Epithelial cell of proximal tubule (primary cell): Measurements from ENCODE around the gene SMIM5. TPM values are rescaled to one million over a fixed set of nuclear protein-coding genes. Genes with fewer than 3 reads are reported as not detected.

Source experiments
- DNase-seq: peaks from one replicate; pipeline ENCODE4 v3.0.0-alpha.2; 2011; ENCODE audit warnings: low read depth
- H3K4me3 ChIP-seq: 2 replicates; pipeline ENCODE4 v1.5.1; 2011; ENCODE audit warnings: low read depth, mild to moderate bottlenecking, low read length
- total RNA-seq: library from RNA; depleted of rRNA; stranded (reverse); fragments of >200 nt; gene quantifications from 2 replicates; pipeline ENCODE4 v1.2.3, GENCODE V29; 2015
- TF ChIP-seq, protein P1 (sequence below): conservative IDR thresholded peaks from 2 replicates; pipeline ENCODE4 v1.5.1; 2012; ENCODE audit warnings: low read depth, mild to moderate bottlenecking, low read length

SMIM5 gene
- total RNA-seq, 1 donor from 2014 or later, result 0.63 TPM

- DNase-seq, result no peak
- no peak overlapping the region for H3K4me3 ChIP-seq
- TF ChIP-seq, protein P1, sequence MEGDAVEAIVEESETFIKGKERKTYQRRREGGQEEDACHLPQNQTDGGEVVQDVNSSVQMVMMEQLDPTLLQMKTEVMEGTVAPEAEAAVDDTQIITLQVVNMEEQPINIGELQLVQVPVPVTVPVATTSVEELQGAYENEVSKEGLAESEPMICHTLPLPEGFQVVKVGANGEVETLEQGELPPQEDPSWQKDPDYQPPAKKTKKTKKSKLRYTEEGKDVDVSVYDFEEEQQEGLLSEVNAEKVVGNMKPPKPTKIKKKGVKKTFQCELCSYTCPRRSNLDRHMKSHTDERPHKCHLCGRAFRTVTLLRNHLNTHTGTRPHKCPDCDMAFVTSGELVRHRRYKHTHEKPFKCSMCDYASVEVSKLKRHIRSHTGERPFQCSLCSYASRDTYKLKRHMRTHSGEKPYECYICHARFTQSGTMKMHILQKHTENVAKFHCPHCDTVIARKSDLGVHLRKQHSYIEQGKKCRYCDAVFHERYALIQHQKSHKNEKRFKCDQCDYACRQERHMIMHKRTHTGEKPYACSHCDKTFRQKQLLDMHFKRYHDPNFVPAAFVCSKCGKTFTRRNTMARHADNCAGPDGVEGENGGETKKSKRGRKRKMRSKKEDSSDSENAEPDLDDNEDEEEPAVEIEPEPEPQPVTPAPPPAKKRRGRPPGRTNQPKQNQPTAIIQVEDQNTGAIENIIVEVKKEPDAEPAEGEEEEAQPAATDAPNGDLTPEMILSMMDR, result no peak
Measured at GRCh38 chr17:75604034-75604695, 29.1 kb upstream of the SMIM5 start.

DNA sequence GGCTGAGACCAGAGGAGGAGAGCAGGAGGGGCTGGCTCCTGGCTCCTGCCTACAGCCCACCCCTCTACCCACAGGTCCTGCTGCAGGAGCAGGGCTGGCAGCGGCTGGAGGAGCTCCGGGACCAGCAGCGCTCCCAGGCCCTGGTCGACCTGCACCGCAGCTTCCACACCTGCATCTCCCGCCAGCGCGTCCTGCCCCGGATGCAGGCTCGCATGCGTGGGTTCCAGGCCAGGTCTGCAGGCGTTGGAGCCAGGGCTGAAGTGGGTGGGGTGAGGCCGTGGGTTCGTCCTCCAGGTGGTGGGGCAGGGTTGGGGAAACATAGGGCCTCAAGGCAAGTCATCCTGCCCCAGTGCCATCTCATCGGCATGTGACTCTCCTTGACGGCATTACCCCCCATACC is 27.4 kb upstream of the SMIM5 start:
- H3K4me3 ChIP-seq, result no peak overlapping the region

DNA sequence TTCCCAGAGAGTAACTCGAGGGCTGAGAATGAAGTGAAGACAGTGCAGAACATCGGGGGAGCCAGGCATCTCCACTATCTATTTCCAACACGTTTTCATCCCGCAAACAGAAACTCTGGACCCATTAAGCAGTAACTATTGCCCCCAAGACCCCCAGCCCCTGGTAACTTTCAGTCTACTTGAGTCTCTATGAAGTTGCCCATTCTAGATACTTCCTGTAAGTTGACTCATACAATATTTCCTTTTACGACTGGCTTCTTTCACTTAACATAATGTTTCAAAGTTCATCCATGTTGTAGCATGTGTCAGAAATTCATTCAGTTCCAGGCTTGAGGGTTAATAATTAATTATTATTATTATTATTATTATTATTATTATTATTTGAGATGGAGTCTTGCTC is 26.1 kb upstream of the SMIM5 start:
- no peak for DNase-seq
- H3K4me3 ChIP-seq, result no peak overlapping the region
- TF ChIP-seq, protein P1, result no peak

More for the DNA sequence above, 27.4 kb upstream of the SMIM5 start:
- TF ChIP-seq, protein P1, result no peak
- DNase-seq, result no peak

DNA sequence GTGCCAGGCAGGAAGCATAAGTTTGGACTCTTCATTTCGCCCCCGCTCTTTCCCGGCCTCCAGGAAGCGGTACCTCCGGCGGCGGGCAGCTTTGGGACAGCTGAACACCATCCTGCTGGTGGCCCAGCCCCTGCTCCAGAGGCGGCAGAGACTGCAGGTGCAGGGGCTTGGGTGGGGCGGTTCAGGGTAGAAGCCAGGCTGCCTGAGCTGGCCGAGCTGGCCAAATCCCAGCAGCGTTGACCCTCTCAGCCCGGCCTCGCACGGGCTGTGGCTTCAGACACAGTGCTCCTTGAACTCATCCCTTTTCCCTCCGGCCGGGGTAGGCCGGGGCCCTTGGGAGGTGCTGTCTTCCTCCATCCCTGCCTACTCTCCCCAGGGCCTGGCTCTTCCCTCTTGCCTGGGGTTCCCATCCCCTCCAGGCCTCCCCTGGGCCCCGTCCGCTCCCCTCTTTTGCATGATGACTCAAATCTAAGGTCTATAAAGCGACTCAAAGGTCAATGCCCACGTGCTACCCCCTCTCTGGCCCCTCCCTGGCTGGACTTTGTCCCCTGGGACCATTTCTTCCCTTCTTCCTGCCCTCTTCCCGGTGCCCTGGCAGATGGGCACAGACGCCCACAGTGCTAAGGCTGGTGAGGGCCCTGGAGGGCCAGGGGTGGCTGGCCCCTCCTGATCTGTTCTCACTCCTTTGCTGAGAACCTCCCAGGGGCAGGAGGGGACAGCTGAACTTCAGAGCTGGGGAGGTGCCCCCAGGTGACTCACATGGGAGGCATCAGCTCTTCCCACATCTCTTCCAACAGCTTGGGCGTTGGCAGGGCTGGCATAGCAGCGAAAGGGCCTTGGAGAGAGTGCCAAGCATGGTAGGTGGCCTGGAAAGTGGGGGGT is 22.9 kb upstream of the SMIM5 start:
- H3K4me3 ChIP-seq, result peak overlapping the region; percentile 6
- TF ChIP-seq, protein P1, result no peak
- no peak for DNase-seq

DNA sequence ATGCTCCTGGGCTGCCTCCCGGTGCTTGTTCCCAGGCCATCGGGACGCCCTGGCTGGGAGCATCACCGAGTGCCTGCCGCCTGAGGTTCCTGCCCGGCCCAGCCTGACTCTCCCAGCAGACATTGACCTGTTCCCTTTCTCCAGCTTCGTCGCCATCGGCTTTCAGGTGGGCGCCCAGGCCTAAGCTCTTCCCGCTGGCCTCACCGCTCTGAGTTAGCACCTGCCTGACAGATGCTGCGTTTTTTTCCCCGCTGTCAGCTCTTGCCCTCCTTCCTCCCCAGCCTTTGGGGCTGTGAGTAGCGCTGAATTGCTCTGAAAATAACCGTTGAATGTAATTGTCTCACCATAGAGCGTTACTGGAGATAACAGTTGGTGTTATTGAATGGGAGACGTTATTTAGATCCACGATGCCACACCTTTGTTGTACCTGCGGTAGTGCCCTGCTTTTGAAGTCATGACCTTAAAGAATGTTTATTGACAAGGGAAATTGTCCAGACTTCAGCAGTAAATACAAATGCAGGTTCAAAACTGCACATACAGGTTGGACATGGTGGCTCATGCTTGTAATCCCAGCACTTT is 21.3 kb upstream of the SMIM5 start:
- DNase-seq, result no peak
- H3K4me3 ChIP-seq, result no peak overlapping the region
- TF ChIP-seq, protein P1, result no peak

- no peak for DNase-seq
- TF ChIP-seq, protein P1, result no peak
- no peak overlapping the region for H3K4me3 ChIP-seq
Measured at GRCh38 chr17:75612906-75613626, 20.2 kb upstream of the SMIM5 start.
